HCT116 (cell line): ENCODE results near the gene MRTFB.

Experiments
- ATF3 ChIP-seq: IDR thresholded peaks from 2 replicates; pipeline ENCODE4 v1.6.1; 2012
- CEBPB ChIP-seq: IDR thresholded peaks from 2 replicates; pipeline ENCODE4 v1.6.1; 2012; ENCODE audit warnings: low read depth
- CTCF ChIP-seq, 3 experiments: fragments of 200-600 bp in 1 of 3; sonication (generic) in 1 of 3; IDR thresholded peaks in 2 of 3; conservative IDR thresholded peaks in 1 of 3; 2 replicates each; pipeline ENCODE4 v1.5.1; 2012 to 2017; ENCODE audit warnings: low read depth in 2 of 3, low read length in 2 of 3, antibody characterized with exemption in 1 of 3, borderline replicate concordance in 1 of 3, control low read depth in 1 of 3, mild to moderate bottlenecking in 1 of 3, mixed read lengths in 1 of 3, mixed run types in 1 of 3, moderate library complexity in 1 of 3; ENCODE audit not compliant: insufficient read depth in 1 of 3
- ELF1 ChIP-seq: IDR thresholded peaks from 2 replicates; pipeline ENCODE4 v1.6.1; 2012; ENCODE audit warnings: low read depth, borderline replicate concordance
- EZH2 ChIP-seq: fragments of 200-600 bp; sonication (generic); IDR thresholded peaks from 2 replicates; pipeline ENCODE4 v1.6.1; 2017; ENCODE audit warnings: antibody characterized with exemption, mixed run types
- POLR2A ChIP-seq: IDR thresholded peaks from 2 replicates; pipeline ENCODE4 v1.7.0; 2011; ENCODE audit warnings: borderline replicate concordance; ENCODE audit not compliant: insufficient read depth, insufficient read length; ENCODE audit errors: extremely low read depth
- POLR2AphosphoS5 ChIP-seq: IDR thresholded peaks from 2 replicates; pipeline ENCODE4 v1.6.1; 2011; ENCODE audit warnings: mild to moderate bottlenecking, low read depth, low read length, moderate library complexity
- SRF ChIP-seq: IDR thresholded peaks from 2 replicates; pipeline ENCODE4 v1.6.1; 2012; ENCODE audit warnings: low read depth
- ZBTB33 ChIP-seq: IDR thresholded peaks from 2 replicates; pipeline ENCODE4 v1.6.1; 2011; ENCODE audit warnings: mild to moderate bottlenecking, low read length, moderate library complexity; ENCODE audit not compliant: insufficient replicate concordance; ENCODE audit errors: extremely low read depth

GRCh38 chr16:14219983-14220382 is 148.9 kb downstream of the MRTFB start:
- no peak for TF ChIP-seq POLR2A
- TF ChIP-seq ZBTB33 = no peak
- no peak for TF ChIP-seq CTCF (IDR thresholded peaks at IDR 0.05 in 2 of 3, conservative IDR thresholded peaks at IDR 0.05 in 1 of 3; ENCODE audit: borderline replicate concordance in 1 of 3, insufficient read depth in 1 of 3, low read depth in 2 of 3, low read length in 2 of 3)
- TF ChIP-seq EZH2 = no peak
- TF ChIP-seq ELF1 = no peak
- TF ChIP-seq CEBPB = no peak
- no peak for TF ChIP-seq POLR2AphosphoS5
- no peak for TF ChIP-seq ATF3
- TF ChIP-seq SRF = no peak
